Activated gamma-delta T cell treated with anti-CD3 and anti-CD28 coated beads, Interleukin-2, amount 50 U/mL, for 16 hours (primary cell): ENCODE results near the gene FNBP1L.
"Not testable (repeated sequence)": the region's sequence is repeated elsewhere in the genome, so short reads cannot be mapped to it uniquely, and the experiment has no call there.

Experiments
- DNase-seq: peaks from one replicate; pipeline ENCODE4 v3.0.0-alpha.2; 2020; ENCODE audit warnings: low read depth

FNBP1L gene

DNA sequence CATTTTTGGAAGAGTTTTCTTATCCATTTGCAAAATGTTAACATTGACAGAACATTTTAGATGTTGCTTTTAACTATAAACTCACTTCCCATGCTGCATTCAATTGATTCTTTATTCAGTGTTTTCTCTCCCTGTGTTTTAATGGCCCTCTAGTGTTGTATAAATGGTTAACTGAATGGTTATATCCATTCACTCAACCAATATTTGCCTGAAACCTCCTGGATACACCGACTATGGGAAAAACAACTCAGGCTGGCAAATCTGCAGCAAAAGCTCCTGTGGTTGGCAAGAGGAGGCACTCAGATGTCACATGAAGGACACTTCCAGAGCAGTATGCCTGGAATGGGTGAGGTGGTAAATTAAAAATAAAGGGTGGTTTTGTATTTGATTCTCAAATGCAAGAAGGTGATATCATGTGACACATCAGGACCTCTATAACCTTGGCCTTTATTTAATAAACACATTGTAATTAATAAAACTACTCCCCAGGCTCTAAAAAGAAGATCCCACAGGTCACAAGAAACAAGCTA lies 126.1 kb downstream of the FNBP1L start:
- DNase-seq: no peak

DNA sequence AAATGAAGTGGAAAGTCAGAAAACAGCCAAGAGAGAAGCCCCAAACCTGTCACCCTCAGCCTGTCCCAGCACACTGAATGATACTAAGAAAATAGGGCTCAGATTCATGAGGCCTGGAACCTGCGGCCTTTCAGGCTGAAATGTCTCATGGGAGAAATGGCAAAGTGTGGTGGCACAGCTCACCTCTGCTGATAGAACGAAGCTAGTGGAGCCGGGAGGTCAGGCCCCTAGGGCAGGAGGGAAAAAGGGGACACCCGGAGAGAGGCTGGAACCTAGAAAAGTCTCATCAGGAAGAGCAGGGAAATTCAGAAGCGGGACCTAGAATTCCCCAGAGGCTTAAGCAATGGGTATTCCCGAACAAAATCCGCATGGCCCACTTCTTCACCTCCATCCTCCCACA lies 126.6 kb downstream of the FNBP1L start:
- DNase-seq: no peak

DNA sequence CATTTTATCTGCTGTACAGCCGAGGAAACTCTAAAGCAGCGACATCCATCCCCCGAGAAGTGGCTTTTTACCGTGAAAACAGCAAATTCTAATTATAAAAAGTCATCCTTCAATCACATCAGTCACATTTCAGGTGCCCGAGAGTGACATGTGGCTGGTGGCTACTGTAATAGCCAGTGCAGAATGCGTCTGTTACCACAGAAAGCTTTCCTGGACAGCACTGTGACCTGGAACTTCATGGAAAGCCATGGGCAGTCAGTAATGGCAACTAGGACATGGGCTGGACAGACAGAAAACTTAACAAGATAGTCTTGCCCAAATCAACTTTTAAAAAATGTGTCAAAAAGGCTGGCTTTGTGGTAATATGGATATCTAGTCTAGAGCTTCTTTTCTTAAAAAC lies 127.1 kb downstream of the FNBP1L start:
- no peak for DNase-seq

DNA sequence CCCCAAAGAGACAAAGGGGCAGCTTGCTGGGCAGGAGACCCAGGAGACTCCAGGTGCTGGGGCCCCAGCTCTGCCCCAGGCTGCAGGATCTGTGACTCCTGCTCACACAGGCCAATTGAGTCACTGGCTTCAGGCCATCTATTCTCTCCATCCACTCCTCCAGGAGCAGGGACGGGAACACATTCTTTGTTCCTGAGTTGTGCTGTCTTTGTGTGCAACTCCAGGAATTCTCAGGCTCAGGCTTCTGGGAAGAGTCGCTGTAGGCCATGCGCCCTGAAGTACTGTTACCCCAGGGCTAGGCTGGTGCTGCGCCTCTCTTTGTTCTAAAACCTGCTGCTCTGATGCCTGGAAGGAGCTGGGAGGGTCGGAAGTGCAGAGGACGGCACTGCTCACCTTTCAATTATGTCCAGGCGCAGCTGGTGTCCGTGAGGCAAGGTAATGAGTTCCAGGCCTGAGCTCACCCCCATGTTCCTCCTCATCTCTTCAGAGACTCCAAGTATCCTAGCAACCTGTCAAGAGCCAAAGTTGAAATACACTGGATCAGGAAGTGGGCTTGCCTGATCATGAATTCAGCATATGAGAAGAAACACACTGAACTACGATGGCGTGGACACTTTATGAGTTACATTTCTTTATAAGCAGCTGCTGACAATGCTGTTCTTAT lies 127.8 kb downstream of the FNBP1L start:
- DNase-seq: no peak

DNA sequence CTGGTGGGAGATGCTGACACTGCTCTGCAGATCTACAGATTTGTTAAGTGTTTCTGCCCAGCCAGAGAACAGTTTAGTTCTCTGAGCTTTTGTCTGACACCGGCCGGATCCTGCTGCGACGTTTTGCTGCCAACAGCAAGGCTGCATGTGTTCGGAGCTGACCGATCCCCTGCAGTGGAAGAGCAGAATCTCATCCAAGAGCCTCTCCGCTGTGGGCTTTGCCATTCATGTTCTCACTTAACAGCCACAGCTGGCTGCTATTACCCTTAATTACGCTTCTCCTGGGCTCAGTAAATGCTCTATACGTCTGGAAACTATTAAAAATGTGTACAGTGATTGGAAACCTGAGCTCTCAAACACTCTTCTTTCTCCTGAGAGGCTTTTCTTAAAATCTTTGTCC lies 128.4 kb downstream of the FNBP1L start:
- no peak for DNase-seq

DNA sequence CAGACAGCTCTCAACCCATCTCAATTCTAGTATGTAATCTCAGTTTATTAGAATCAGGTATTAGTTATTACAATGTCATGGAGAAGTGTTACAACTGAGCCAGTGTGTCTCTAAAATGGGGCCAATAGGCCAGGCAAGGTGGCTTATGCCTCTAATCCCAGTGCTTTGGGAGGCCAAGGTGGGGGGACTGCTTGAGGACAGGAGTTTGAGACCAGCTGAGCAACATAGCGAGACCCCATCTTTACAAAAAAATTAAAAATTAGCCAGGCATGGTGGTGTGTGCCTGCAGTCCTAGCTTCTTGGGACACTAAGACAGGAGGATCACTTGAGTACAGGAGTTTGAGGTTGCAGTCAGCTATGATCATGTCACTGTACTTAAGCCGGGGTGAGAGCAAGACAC lies 128.8 kb downstream of the FNBP1L start:
- DNase-seq: no peak

DNA sequence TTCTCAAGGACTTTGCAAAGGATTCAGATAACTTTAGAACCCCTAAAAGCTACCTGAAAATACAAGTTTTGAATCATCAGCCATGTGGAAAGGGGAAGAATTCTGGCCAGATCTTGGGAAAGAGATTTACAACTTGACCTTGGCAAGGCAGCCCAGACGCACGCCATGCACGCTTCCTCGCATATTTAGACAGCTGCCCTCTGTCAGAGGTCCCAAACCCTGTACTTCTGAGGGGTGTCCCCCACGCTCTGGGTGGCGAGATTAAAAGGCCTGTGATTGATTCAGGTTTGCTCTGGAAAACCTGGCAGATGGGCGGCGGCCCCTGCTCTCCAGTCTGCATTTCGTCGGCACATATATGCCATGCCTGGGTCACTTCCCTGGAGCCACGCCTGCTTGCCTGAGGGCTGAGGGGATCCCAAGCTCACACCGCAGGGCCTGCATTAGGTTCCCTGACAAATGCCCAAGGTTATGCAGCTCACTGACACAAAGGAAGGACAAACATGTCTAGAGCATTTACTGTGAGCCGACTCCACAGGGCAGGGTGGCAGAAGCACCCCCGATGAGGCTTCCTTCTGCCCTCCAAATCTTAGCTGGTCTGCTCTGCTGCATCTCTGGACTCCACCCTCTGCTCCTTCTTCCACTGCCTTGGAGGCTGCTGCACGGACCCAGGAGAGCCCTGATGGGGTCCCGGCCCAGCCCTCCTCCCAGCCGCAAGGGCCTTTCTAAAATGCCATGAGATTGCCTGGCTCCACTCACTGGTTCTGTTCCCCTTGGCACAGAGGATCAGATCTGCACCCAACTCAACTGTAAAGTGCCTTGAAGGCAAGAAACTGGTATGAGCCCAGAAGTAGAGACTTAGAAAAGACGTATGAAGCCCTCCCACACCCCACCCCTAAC lies 129.9 kb downstream of the FNBP1L start:
- DNase-seq: no peak

DNA sequence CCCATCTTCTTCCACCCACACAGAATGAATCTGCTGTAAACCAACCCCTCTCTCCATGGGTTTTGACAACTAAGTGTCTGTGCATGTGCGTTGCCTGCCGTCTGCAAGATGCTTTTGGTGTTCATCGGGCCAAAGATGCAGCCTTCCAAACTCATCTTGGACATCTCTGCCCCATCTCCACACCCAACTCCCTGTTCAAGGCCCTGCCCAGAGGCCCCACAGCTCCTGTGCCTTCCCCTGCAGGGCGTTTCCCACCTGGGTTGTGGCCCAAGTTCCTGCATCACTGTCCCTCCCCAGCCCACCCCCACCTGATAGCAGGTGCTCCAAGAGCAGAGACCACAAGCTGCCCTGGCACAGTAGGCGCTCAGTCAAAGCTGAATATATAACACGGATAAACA lies 130.5 kb downstream of the FNBP1L start:
- no peak for DNase-seq

DNA sequence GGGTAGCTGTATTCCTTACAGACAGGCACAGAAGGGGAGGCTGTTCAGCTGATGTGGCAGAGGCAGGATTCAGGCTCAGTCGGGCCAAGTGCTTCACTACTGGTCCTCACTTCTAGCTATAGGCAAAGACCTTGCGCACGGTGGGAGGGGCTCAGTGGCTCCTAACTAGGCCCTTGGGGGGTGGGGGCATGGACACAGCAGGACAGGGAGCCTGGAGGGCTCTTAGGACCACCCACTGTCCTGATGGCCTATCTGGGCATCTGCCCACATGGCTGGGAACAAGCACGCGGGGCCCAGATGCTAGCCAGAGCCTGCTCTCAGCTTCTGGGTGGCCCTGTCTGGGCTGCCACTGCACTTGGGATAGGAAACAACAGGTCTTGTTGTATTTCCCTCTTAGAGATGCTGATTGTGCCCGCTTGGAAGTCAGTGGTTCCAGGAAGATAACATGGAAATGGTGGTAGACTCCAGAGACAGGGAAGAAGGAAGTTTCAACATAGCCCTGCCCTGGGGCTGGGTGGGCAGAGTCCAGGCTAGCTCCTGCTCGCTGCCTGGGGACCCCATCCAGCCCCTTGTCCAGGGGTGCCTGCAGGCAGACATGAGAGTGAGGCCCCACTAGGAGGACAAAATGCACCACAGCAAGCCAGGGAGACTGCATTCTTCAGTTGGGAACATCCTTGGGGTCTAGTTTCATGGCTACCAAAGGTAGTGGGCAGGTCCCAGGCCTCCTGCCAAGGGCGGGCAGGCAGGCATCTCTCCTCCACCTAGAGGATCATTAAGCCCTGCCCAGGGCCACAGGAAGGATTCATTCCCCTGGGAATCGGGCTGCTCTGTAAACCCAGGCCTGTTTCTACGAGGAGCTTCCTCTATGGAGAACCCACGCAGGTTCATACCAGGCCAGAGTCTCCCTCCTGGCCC lies 131.2 kb downstream of the FNBP1L start:
- no peak for DNase-seq

DNA sequence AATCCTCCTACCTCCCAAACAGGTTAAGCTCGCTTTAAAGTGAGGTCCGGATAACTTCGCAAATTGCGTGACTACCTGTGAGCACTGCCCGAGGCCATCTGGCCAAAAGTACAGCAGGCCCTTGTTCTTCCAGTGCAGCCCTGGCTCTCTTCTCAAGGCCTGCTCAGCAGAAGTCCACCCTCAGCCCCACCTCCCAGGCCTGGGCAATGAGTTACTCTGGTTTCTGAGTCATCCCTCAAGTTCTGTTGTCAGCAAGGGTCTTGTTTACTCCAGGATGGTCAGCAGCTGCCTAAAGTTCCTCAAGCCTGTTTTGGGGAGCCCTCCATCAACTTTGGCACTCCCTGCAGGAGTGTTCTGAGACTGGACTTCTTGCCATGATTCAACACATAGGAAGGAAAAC lies 132.0 kb downstream of the FNBP1L start:
- no peak for DNase-seq

DNA sequence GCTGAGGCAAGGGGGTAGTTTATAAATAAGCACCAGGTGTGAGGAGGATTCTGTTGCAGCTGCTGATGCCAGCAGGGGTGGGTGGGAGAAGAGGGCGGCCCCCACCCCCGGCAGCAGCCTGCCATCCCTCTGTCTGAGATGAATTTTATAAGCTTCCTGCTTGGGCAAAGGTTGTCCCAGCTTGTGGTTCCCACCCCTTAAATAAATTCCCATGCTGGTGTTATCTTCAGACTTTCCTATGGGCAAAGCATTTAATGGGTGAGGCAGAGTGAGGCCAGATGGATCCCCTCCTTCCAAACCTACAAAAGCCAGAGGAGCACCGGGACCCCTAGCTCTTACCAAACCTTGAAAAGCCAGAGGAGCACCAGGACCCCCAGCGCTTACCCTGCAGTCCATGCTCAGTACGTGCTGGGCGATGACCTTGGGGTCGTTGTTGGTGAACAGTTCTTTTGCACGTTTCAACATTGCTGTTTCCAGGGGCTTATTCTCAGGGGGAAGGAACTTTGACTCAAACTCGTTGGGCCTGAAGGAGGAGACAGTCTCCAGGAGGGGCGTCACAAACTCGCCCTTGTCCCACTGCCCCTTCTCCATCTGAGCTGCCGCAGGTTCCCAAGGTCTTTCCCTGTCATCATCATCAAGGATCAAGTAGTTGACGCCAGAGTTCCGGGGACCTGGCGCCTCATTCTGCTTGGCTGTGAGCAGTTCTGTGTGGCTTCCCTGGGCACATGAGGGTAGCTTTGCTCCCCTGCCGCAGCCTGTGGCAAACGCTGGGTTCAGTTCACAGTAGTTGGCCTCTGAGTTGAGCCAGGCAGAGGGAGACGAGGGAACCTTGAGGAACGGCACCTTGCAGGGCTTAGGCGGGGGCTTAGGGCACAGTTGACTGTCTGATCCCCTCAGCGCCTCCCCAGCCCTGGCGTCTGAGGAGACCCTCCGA lies 134.3 kb downstream of the FNBP1L start:
- DNase-seq: no peak

DNA sequence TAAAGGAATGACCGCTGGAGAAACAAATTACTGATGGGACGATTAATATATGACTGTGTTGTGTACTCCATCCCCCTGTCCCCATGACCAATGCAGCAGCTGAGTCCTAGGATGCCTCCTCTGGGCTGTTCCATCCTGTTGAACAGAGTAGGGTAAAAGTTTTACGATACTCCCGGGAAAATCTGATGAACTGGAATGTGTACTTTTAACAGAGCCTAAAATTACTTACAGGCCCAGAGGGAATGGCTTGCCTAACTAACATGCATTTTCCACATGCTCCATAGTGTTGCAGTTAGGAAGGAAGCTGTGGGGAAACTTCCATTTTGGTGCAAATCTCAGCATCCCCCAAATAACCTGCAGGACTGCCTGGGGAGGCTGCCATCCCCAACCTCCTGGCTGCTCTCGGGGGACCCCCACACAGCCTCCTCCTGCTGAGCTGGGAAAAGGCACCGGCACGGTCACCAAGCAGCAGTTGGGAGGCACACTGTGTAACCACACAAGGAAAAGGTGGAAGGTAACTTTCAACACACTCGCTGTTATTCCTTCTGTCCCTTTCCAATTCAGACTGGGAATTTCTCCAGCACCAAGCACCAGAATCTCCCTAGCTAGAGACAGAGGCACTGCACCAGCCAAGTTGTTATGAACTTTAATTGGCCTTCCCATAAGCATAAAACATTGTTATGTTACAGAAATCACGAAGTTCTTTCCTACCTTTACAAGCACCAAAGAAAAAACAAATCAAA lies 136.5 kb downstream of the FNBP1L start:
- no peak for DNase-seq

DNA sequence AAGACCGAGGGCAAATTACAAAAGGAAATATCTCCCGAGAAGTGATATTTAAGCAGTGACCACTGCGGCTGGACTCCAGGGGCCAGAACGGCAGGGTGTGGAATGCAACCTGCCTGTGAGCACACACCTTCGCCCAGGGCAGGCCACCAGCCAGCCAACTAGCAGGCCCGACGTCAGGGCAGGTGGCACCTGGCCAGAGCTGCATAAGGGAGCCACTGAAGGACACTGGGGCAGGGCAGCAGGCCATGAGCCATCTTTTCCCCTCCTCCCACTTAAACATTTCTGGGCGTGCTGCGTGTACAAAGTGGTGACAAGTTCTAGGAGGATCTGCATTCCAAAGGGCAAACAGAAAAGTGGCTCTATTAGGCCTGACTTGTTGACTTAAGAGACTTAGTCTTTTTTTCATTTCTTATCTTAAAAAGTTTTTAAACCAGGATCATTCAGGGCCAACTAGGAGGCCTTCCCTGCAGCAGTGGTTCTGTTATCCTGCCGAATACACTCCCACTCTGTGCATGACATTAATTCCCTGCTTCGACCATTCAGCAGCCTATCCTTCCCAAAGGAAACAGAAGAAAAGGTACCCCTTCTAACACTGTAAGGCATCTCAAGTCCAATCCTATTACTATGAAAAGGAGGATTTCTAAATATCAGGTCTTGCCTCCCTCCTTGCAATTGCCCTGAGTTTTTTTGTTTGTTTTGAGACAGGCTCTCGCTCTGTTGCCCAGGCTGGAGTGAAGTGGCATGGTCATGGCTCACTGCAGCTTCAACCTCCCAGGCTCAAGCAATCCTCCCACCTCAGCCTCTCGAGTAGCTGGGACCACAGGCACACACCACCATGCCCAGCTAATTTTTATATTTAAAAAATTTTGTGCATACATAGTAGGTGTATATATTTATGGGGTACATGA lies 137.4 kb downstream of the FNBP1L start:
- DNase-seq: no peak

DNA sequence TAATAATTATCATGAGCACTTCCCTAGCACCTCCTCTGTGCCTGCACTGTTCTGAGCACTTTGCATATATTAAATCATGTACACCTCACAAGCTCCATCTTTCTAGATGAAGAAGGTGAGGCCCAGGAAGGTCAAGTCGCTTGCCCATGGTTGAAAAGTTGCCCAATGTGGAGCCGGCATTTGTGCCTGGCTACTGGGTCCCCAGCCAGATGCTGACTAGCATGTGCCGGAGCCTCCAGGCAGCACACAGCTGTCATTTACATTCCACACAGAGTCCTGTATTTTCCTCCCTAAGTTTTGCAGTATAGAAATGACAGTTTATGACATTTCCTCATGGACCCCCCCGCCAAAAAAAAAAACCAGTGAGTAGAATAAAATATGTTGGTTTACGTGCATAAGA lies 139.4 kb downstream of the FNBP1L start:
- no peak for DNase-seq

DNA sequence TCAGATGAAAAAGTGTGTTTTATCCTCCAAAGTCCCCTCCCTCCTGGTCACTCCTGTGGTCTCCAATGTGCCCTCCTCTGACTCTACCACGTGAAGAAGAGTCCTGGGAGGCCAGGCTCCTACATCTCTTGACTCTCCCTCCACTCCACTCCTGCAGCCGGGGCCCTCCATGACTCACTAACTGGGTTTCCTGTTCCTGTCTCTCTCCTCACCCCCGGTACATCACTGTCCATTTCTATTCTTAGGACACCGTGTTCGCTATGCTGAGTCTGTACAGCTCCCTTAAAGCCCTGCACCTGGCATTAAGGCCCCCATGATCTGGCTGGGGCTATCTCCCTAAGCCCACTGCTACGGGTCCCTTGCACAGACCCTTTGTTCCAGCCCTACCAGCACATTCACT lies 140.3 kb downstream of the FNBP1L start:
- no peak for DNase-seq

DNA sequence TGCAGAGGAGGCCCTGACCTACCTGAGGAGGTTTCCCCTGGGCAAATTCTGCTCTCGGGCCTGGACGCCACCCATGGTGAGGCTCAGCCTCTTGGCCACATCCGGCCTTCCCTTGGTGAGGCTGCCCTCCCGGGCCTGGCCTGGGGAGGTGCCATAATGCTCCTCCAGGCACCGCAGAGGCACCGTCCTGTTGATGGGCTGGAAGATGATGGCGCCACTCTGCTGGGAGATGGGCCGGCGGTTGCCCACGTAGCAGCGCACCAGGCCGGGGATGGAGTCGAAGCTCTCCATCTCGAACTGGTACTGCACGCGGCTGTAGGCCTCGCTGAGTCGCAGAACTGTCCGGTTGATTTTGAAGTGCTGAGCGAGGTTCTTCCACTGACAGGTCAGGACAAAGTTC lies 141.0 kb downstream of the FNBP1L start:
- no peak for DNase-seq

DNA sequence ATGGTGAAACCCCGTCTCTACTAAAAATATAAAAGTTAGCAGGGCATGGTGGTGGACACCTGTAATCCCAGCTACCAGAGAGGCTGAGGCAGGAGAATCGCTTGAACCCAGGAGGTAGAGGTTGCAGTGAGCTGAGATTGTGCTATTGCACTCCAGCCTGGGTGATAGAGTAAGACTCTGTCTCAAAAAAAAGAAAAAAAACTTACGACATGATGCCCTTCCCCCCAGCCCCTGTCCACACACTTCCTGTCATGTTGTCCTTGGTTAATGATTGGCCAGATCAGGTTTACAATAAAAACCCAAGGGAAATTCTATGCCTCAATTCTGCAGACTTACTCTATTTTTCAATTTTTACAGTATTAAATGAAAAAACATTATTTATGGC lies 143.4 kb downstream of the FNBP1L start:
- not testable (repeated sequence) for DNase-seq

DNA sequence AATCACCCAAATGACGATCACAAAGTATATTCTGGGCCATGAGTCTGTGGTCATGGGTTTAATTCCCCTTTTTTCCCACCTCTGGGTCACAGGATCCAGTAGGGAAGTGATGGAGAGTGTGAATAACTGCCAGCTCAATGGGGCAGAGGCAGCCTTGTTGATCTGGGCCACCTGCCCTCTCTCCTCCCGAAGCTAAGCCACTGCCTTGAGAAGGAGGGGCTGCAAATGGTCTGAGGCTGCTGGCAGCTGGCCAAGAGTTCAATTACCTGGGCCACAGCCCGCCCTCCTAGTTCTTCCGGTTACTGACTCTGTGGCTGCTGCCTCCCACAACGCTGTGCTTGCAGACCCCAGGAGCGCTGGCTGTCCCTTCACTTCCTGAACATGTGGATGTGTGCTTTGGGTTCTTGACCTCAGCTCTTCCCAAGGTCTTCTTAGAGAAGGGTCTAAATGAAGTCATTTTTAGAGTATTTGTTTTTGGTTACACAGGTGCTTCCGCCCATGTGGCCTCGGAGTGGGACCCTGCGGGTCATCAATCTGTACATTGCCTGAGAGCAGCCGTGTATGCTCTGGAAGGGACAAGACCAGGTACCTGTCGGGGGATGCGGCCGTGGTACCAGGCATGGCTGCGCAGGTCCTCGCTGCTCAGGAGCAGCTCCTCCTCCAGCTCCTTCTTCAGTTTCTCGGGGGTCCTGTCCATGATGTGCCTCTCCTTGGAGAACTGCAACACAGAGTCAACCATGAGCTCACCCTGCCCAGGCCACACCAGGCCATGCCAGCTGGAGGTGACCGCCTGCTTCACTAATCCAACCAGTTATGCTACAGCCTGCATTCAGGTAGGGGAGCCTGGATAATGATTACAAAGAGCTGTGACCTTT lies 144.0 kb downstream of the FNBP1L start:
- no peak for DNase-seq
